Measurements from ENCODE around the gene VWA7.
A peak's percentile ranks its signal among the peaks of the same experiment; 100 is the strongest.
"Not testable (repeated sequence)": the region's sequence is repeated elsewhere in the genome, so short reads cannot be mapped to it uniquely, and the experiment has no call there.

The VWA7 gene

GRCh38 chr6:31776989-31777666 is at the start of gene VWA7:
TSS of gene VWA7 (minus strand) at chr6:31777328. CDS start at chr6:31776779, 549 bp downstream.
- DNase-seq: peak in 11 of 58 donors; percentile 17 to 82 (median 43)

GRCh38 chr6:31826793-31827285 is 49.7 kb upstream of the VWA7 start:
- DNase-seq: peak in 45 of 58 donors; percentile 34 to 90 (median 72)

DNA sequence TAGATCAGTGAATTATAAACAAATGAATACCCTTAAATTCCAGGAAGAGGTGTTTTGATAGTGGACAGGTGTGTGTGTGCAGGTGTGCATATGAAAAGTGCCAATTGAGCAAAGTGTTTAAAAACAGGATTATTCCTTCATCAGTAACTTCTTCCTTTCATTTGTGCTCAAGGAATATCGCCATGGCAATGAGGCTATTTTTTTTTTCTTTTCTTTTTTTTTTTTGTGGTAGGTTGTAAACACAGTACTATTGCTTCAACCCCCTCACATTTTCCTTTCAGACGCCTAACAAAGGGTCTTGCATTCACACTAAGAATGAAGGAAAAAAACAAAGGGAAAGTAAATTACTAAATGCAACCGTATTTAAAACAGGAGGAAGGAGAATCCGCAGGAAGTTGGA is 48.4 kb upstream of the VWA7 start:
- no peak for DNase-seq

GRCh38 chr6:31823592-31824196 is 46.6 kb upstream of the VWA7 start:
- not testable (repeated sequence) for DNase-seq

DNA sequence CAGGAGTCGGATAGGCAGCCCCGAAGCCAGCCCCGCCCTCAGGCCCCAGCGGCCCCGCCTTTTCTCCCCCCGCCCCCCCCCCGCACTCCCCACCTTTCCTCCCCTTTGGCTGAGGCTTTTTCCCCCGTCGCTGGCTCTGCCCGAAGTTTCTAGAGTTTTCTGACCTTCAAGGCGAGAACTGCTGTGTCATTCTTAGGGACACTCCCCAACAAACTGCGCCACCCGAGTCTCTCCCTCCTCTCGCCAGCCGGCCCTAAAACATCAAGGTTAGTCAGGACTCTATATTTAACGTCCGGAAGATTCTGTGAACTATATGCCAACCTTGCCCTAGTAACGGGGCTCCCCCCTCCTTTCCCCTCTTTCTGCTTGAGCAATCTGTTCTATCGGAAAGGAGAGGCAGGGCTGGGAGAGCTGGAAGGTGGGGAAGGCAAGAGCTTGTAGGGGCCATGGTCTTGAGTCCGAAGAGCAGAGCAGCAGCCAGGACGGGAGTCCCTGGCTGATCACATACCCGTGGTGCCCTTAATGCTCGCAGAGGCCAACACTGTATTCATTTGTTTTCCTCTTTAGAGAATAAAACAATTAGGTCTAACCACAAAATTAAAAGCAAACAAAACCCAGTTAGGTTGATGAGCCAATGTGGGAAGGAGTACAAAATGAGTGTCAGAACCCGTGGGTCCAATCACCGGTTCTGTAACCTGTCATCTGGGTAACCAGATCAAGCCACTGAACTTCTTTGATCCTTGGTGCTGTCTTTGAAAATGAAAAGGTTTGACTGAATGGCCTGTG is 45.1 kb upstream of the VWA7 start:
- peak in 55 of 58 donors; percentile 19 to 87 (median 72) for DNase-seq

GRCh38 chr6:31821301-31822035 is 44.3 kb upstream of the VWA7 start:
- peak in 47 of 58 donors; percentile 15 to 84 (median 61) for DNase-seq

DNA sequence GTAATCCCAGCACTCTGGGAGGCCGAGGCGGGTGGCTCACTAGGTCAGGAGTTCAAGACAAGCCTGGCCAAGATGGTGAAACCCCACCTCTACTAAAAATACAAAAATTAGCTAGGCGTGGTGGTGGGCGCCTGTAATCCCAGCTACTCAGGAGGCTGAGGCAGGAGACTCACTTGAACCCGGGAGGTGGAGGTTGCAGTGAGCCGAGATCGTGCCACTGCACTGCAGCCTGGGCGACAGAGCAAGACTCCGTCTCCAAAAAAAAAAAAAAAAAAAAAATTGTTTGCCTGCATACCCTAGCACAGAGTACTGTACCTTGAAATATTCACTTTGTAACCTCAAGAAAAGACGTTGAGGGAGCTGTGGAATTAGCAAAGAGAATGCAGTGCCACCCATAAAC is 43.3 kb upstream of the VWA7 start:
- not testable (repeated sequence) for DNase-seq

DNA sequence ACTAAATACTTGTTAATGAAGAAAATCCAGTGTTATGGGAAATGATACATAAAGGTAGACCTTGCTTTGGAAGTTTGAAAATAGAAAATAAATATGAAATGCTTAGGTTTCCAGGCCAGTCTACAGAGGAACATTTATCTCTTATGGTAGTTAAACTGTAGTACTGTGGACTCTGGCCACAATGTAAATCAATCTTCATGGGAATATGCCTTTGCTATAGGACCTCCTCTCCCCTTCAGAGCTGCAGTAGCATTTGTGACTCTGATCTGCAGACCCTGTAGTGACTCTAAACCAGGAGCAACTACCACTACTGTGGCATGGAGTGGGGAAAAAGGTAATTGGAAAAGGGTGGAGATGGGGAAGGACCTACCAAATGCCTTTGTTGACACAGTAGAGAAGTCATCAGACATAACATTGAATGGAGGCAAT is 42.8 kb upstream of the VWA7 start:
- no peak for DNase-seq

- DNase-seq: peak in 19 of 58 donors; percentile 14 to 71 (median 48)
Measured at GRCh38 chr6:31817929-31818511, 40.9 kb upstream of the VWA7 start.

GRCh38 chr6:31817133-31817928 is 40.2 kb upstream of the VWA7 start:
- peak in 27 of 58 donors; percentile 6 to 81 (median 38) for DNase-seq

DNA sequence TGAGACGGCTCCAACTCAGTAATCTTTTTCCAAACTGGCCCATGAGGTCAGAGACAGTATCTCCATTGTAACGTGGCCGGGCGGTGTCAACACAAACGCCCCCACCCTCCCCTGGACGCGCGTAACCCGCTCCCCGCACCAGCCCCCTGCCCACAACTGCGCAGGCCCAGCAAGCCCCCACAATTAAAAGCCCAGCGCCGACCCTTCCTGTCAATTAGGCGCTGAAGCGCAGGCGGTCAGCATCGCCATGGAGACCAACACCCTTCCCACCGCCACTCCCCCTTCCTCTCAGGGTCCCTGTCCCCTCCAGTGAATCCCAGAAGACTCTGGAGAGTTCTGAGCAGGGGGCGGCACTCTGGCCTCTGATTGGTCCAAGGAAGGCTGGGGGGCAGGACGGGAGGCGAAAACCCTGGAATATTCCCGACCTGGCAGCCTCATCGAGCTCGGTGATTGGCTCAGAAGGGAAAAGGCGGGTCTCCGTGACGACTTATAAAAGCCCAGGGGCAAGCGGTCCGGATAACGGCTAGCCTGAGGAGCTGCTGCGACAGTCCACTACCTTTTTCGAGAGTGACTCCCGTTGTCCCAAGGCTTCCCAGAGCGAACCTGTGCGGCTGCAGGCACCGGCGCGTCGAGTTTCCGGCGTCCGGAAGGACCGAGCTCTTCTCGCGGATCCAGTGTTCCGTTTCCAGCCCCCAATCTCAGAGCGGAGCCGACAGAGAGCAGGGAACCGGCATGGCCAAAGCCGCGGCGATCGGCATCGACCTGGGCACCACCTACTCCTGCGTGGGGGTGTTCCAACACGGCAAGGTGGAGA is 38.1 kb upstream of the VWA7 start, which contains the start of the genes HSPA1A and HSPA1L:
TSS of gene HSPA1A (plus strand) at position 519 of the 814 bp plus-strand sequence. CDS start at position 733, 214 bp downstream.
TSS of gene HSPA1L (minus strand) at position 259 of the 814 bp plus-strand sequence. CDS start 3,311 bp downstream, outside the sequence.
- peak; percentile 88 to 99 (median 96) for DNase-seq

- peak; percentile 41 to 96 (median 90) for DNase-seq
Measured at GRCh38 chr6:31814677-31815024, 37.5 kb upstream of the VWA7 start.

DNA sequence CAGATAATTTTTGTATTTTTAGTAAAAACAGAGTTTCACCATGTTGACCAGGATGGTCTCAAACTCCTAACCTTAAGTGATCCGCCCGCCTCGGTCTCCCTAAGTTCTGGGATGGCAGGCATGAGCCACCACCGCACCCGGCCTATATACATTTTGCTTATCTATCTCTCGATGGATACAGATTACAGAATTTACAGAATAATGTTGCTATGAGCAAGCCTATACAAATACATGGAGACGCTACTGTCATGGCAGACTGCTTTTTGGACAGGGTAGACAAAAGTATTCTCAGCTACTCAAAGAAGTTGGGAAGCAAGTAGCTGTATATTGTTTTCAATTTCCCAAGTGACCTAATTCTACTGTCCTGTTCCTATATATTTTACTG is 36.3 kb upstream of the VWA7 start:
- DNase-seq: no peak

- no peak for DNase-seq
Measured at GRCh38 chr6:31811645-31812044, 34.5 kb upstream of the VWA7 start.

DNA sequence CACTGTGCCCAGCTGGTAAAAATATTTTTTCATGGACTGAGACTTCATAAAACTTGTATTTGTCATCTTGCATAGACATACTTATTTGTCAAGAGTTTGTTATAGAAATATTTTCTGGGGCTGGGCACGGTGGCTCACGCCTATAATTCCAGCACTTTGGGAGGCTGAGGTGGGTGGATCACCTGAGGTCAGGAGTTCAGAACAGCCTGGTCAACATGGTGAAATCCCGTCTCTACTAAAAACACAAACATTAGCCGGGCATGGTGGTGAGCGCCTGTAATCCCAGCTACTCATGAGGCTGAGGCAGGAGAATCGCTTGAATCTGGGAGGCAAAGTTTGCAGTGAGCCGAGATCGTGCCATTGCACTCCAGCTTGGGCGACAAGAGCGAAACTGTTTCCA is 31.5 kb upstream of the VWA7 start:
- DNase-seq: not testable (repeated sequence)

- DNase-seq: peak; percentile 73 to 98 (median 96)
Measured at GRCh38 chr6:31806470-31807272, 29.5 kb upstream of the VWA7 start, which contains the start of gene LSM2. TSS of gene LSM2 (minus strand) at chr6:31806966. CDS start at chr6:31806757, 209 bp downstream.

- DNase-seq: no peak
Measured at GRCh38 chr6:31805939-31806469, 28.9 kb upstream of the VWA7 start.
